K562 (cell line): Measurements from ENCODE around the gene RNF207. TPM values are rescaled to one million over a fixed set of nuclear protein-coding genes. Genes with fewer than 3 reads are reported as not detected.

ENCODE experiments used
- ATAC-seq: fragments of 200-7000 bp; cut with Tn5 transposase; 3 replicates; pipeline ENCODE4 v1.9.1; 2020; ENCODE audit warnings: moderate library complexity
- BruUV-seq: library from RNA; stranded (reverse); fragments of 400-500 nt; replicated peaks from 2 replicates; lab custom pipeline; 2021; lab: Mats Ljungman, UMichigan
- CTCF ChIA-PET: fragments of 300-600 bp; formaldehyde crosslinking; extraction: SDS; loops from one replicate; lab custom pipeline; 2021; ENCODE audit warnings: low intra/inter-chr PET ratio; lab: Yijun Ruan, JAX
- POLR2A ChIA-PET: fragments of 300-600, 350-650 bp; sonication (Branson Sonifier 250); formaldehyde crosslinking; extraction: SDS; loops from one replicate; lab custom pipeline; 2021; ENCODE audit warnings: antibody characterized with exemption, inconsistent platforms; lab: Yijun Ruan, JAX
- DNase-seq, 4 experiments: peaks; one replicate each; pipeline versions ENCODE4 v3.0.0 to v3.0.0-alpha.2; 2011 to 2018; ENCODE audit warnings: low spot score in 3 of 4, mixed read lengths in 3 of 4; ENCODE audit errors: extremely low read depth in 1 of 4
- FAIRE-seq: peaks from 2 replicates; lab custom pipeline; 2011; peaks lifted over from hg19 to GRCh38; lab: Jason Lieb, UNC
- H2AFZ ChIP-seq: 2 replicates; pipeline ENCODE4 v1.6.0; 2011; ENCODE audit warnings: low read depth, low read length, control low read depth, inconsistent platforms
- H3K27ac ChIP-seq: fragments of 200-600 bp; 3 replicates; pipeline ENCODE4 v1.8.0; 2011; ENCODE audit warnings: low read depth, mild to moderate bottlenecking, control low read depth, inconsistent platforms, low read length, moderate library complexity, mixed read lengths; ENCODE audit errors: extremely low read depth
- H3K27me3 ChIP-seq, 2 experiments: fragments of 300-600 bp in 1 of 2; 2 replicates in 1 of 2; 3 replicates in 1 of 2; pipeline versions ENCODE4 v1.6.0 to v1.8.0; 2011; ENCODE audit warnings: inconsistent platforms in 2 of 2, low read length in 2 of 2, mild to moderate bottlenecking in 1 of 2, mixed read lengths in 1 of 2, moderate library complexity in 1 of 2; ENCODE audit not compliant: control insufficient read depth in 2 of 2, insufficient read depth in 2 of 2
- H3K36me3 ChIP-seq: fragments of 300-600 bp; 3 replicates; pipeline ENCODE4 v1.8.0; 2011; ENCODE audit warnings: mild to moderate bottlenecking, low read length, inconsistent platforms; ENCODE audit not compliant: control insufficient read depth, insufficient read depth
- H3K4me1 ChIP-seq, 2 experiments: fragments of 200-600 bp in 1 of 2; replicated peaks in 1 of 2; 2 replicates in 1 of 2; 3 replicates in 1 of 2; pipeline versions ENCODE4 v1.5.1 to v1.8.0; 2011; ENCODE audit warnings: inconsistent platforms in 2 of 2, low read length in 2 of 2, mild to moderate bottlenecking in 1 of 2, mixed read lengths in 1 of 2, moderate library complexity in 1 of 2; ENCODE audit not compliant: control insufficient read depth in 2 of 2, insufficient read depth in 2 of 2
- H3K4me2 ChIP-seq: 2 replicates; pipeline ENCODE4 v1.6.1; 2011; ENCODE audit warnings: low read length, control low read depth, inconsistent platforms, mixed read lengths; ENCODE audit not compliant: insufficient read depth
- H3K4me3 ChIP-seq: fragments of 200-600 bp; sonication (generic), shearing (Covaris generic); 2 replicates; pipeline ENCODE4 v1.5.1; 2016; ENCODE audit warnings: control low read depth, inconsistent platforms
- H3K79me2 ChIP-seq: fragments of 200-600 bp; 3 replicates; pipeline ENCODE4 v1.8.0; 2011; ENCODE audit warnings: low read length, inconsistent platforms; ENCODE audit not compliant: control insufficient read depth, insufficient read depth
- H3K9ac ChIP-seq, 2 experiments: 2 replicates each; pipeline versions ENCODE4 v1.6.0 to v1.6.1; 2011; ENCODE audit warnings: low read depth in 2 of 2, low read length in 2 of 2, control low read depth in 1 of 2, inconsistent platforms in 1 of 2, mild to moderate bottlenecking in 1 of 2, mixed read lengths in 1 of 2; ENCODE audit not compliant: insufficient read depth in 1 of 2
- H3K9me1 ChIP-seq: one replicate; pipeline ENCODE4 v1.6.0; 2011; ENCODE audit warnings: inconsistent platforms, mild to moderate bottlenecking, low read length, moderate library complexity; ENCODE audit not compliant: control insufficient read depth, insufficient read depth
- H3K9me3 ChIP-seq: replicated peaks from 2 replicates; pipeline ENCODE4 v1.5.1; 2011; ENCODE audit warnings: low read depth, low read length, inconsistent platforms; ENCODE audit not compliant: control insufficient read depth, insufficient read depth
- H4K20me1 ChIP-seq: replicated peaks from 2 replicates; pipeline ENCODE4 v1.6.1; 2011; ENCODE audit warnings: low read length, inconsistent platforms, mixed read lengths; ENCODE audit not compliant: control insufficient read depth, insufficient read depth
- ARID3B ChIP-seq: fragments of 250-450 bp; sonication (Bioruptor Pico); IDR thresholded peaks from 2 replicates; pipeline ENCODE4 v1.4.0; 2020; ENCODE audit warnings: borderline replicate concordance
- FOXP1 ChIP-seq: sonication (generic); formaldehyde crosslinking; IDR thresholded peaks from 2 replicates; pipeline ENCODE4 v1.8.0; 2022; ENCODE audit warnings: mild to moderate bottlenecking, missing genetic modification reagents
- GMEB1 ChIP-seq: fragments of 250-450 bp; sonication (Bioruptor Pico); IDR thresholded peaks from 2 replicates; pipeline ENCODE4 v1.4.0; 2020; ENCODE audit warnings: mild to moderate bottlenecking
- HIVEP1 ChIP-seq: fragments of 250-450 bp; sonication (Bioruptor Pico); IDR thresholded peaks from 2 replicates; pipeline ENCODE4 v1.4.0; 2020; ENCODE audit warnings: mild to moderate bottlenecking
- ILK ChIP-seq: fragments of 450-650 bp; IDR thresholded peaks from 2 replicates; pipeline ENCODE4 v1.6.1; 2016; ENCODE audit warnings: missing genetic modification characterization, low read depth, mild to moderate bottlenecking, missing compliant biosample characterization, moderate library complexity, borderline replicate concordance
- JUND ChIP-seq, 2 experiments: IDR thresholded peaks; 2 replicates in 1 of 2; 3 replicates in 1 of 2; pipeline ENCODE4 v1.6.1; 2011; ENCODE audit warnings: borderline replicate concordance in 2 of 2, low read depth in 2 of 2, low read length in 2 of 2, improper control_type of control experiment in 1 of 2, missing biosample characterization in 1 of 2, missing genetic modification characterization in 1 of 2, missing genetic modification reagents in 1 of 2
- MAFG ChIP-seq: fragments of 450-650 bp; conservative IDR thresholded peaks from 2 replicates; pipeline ENCODE4 v1.6.1; 2016; ENCODE audit warnings: missing genetic modification characterization, missing compliant biosample characterization
- MTA2 ChIP-seq: fragments of 450-650 bp; IDR thresholded peaks from 2 replicates; pipeline ENCODE4 v1.6.1; 2016; ENCODE audit warnings: low read depth
- NCOA1 ChIP-seq: fragments of 450-650 bp; IDR thresholded peaks from 2 replicates; pipeline ENCODE4 v1.6.1; 2016; ENCODE audit warnings: low read depth
- TCF15 ChIP-seq: fragments of 250-450 bp; sonication (Bioruptor Pico); IDR thresholded peaks from 2 replicates; pipeline ENCODE4 v1.8.0; 2022; ENCODE audit warnings: moderate library complexity, mild to moderate bottlenecking, inconsistent platforms
- TEAD1 ChIP-seq, 2 experiments: fragments of 450-650 bp in 1 of 2; sonication (generic) in 1 of 2; formaldehyde crosslinking; IDR thresholded peaks; 2 replicates each; pipeline versions ENCODE4 v1.4.0 to v1.8.0; 2020 to 2022; ENCODE audit warnings: mild to moderate bottlenecking in 2 of 2, missing genetic modification reagents in 1 of 2
- THRAP3 ChIP-seq: fragments of 450-650 bp; IDR thresholded peaks from 2 replicates; pipeline ENCODE4 v1.6.1; 2016; ENCODE audit warnings: mild to moderate bottlenecking, inconsistent platforms, borderline replicate concordance
- TRIM25 ChIP-seq: fragments of 450-650 bp; IDR thresholded peaks from 2 replicates; pipeline ENCODE4 v1.7.0; 2016; ENCODE audit warnings: borderline replicate concordance
- ZNF124 ChIP-seq: sonication (generic); formaldehyde crosslinking; IDR thresholded peaks from 2 replicates; pipeline ENCODE4 v1.8.1; 2022; ENCODE audit warnings: missing genetic modification reagents
- ZNF695 ChIP-seq: fragments of 450-650 bp; formaldehyde crosslinking; IDR thresholded peaks from 2 replicates; pipeline ENCODE4 v1.4.0; 2020; ENCODE audit warnings: mild to moderate bottlenecking, moderate library complexity
- WGBS: fragments of 100-300 bp; shearing (Covaris generic); methylation state at CpG from one replicate; pipeline ENCODE4 v1.1.6; 2016; ENCODE audit warnings: low coverage, mixed read lengths; ENCODE audit not compliant: insufficient coverage; ENCODE audit errors: missing lambda C conversion rate; 5-methylcytosine and 5-hydroxymethylcytosine counted together
- in situ Hi-C: fragments of 300-500 bp; cut with MboI; formaldehyde crosslinking; loops from 4 replicates; pipeline ENCODE4 v1.15.0; 2018; ENCODE audit warnings: inconsistent platforms, mixed read lengths
- intact Hi-C: fragments of 100-400 bp; cut with micrococcal nuclease; formaldehyde crosslinking; loops from 2 replicates; pipeline ENCODE4 v1.14.2; 2022
- polyA plus RNA-seq, 8 experiments: library from polyadenylated mRNA; depleted of rRNA in 4 of 8; stranded (reverse) in 5 of 8; unstranded in 3 of 8; fragments of >200 nt; fragmentation: Nextera tagmentation in 2 of 8; fragmentation: Illumina TruSeq in 1 of 8; extraction: Ambion mirVana in 2 of 8; extraction: Trizol in 1 of 8; gene quantifications; 2 replicates each; pipeline versions ENCODE4 v1.2.1 to v1.2.3, GENCODE V29; 2011 to 2014; ENCODE audit warnings: inconsistent platforms in 1 of 8, missing spikeins in 1 of 8
- total RNA-seq, 7 experiments: library from RNA; depleted of rRNA in 6 of 7; stranded (reverse); fragments of >200 nt in 6 of 7; fragmentation: Illumina TruSeq in 2 of 7; extraction: Trizol in 2 of 7; gene quantifications; 2 replicates each; pipeline versions ENCODE4 v1.2.1 to v1.2.3, GENCODE V29; 2011 to 2021; ENCODE audit warnings: low replicate concordance in 1 of 7

RNF207 gene
- total and polyA plus RNA-seq, 9 of the 15 experiments (the other 6 are each of a cell fraction or from before 2014, with no cell fraction given) = 2.7 to 30.6 (median 12.9) TPM

- no peak overlapping the region for H3K27ac ChIP-seq
- H3K4me3 ChIP-seq = peak overlapping the region; percentile 34
- no peaks in the 10 kb centered on the region for H3K9me3 ChIP-seq
- intact Hi-C loops (no loop called here), in situ Hi-C loops (loop anchor here (5.0 kb wide), 1 partner anchor 102 kb away; no protein-coding TSS in a partner anchor)
- DNase-seq = peak; percentile 90 to 92 (median 90)
- H3K9me1 ChIP-seq = no peaks in the 10 kb centered on the region
- H3K4me1 ChIP-seq = peaks cover 5 to 64% of the 10 kb centered on the region in 2 experiments; a peak in 3 of 5 replicates
- 0 out of 4 replicates have a peak overlapping the region, but pooled peaks of 1 of the 2 experiments have one; percentile 1 for H3K9ac ChIP-seq
- peak overlapping the region; percentile 51; the same call in 1 of the 2 replicates for H2AFZ ChIP-seq
- BruUV-seq = no TSS peak
- peaks cover 40 to 70% of the 10 kb centered on the region in 2 experiments for H3K27me3 ChIP-seq
- under 1% methylated on average over 46 of the region's 79 CpGs for WGBS
- peaks cover 39% of the 10 kb centered on the region for H4K20me1 ChIP-seq
- ATAC-seq = peak; percentile 89
- peak overlapping the region; percentile 55 for H3K4me2 ChIP-seq
- H3K79me2 ChIP-seq = no peaks in the 10 kb centered on the region
- H3K36me3 ChIP-seq = no peaks in the 10 kb centered on the region
- ChIA-PET CTCF (interaction anchor here (0.6 to 6.6 kb wide), 11 partner anchors 27 to 265 kb away, joined by 3 to 131 read pairs (median 6); partner anchors contain the start of gene RNF207), POLR2A (interaction anchor here (0.6 to 1.1 kb wide), 8 partner anchors 10 to 207 kb away, joined by 3 to 6 read pairs (median 3); no protein-coding TSS in a partner anchor)
- peak; percentile 75 for FAIRE-seq
- TF ChIP-seq ZNF124 (CRISPR knock-in tag) = peak; percentile 94; the same call in 1 of the 2 replicates
- TF ChIP-seq TRIM25 = no peak
- TF ChIP-seq HIVEP1 (CRISPR knock-in tag) = peak; percentile 86
- TF ChIP-seq THRAP3 = no peak
- peak; percentile 52 for TF ChIP-seq JUND (IDR thresholded peaks at IDR 0.05; ENCODE audit: borderline replicate concordance, low read depth, low read length)
- no peak; the same call in 2 of the 3 replicates for TF ChIP-seq JUND (tag; IDR thresholded peaks at IDR 0.05; ENCODE audit: borderline replicate concordance, low read depth, low read length)
- peak; percentile 78; the same call in 1 of the 2 replicates for TF ChIP-seq NCOA1
- no peak for TF ChIP-seq MTA2
- no peak for TF ChIP-seq MAFG
- TF ChIP-seq ILK (tag) = no peak
- TF ChIP-seq GMEB1 (CRISPR knock-in tag) = peak; percentile 31; the same call in 1 of the 2 replicates
- TF ChIP-seq ZNF695 = no peak
- TF ChIP-seq FOXP1 (CRISPR knock-in tag) = peak; percentile 99
- TF ChIP-seq TEAD1 (CRISPR knock-in tag; IDR thresholded peaks at IDR 0.05) = peak; percentile 59 to 96; a peak in 3 of 4 replicates
- TF ChIP-seq ARID3B (CRISPR knock-in tag) = no peak
- no peak for TF ChIP-seq TCF15
Observed at GRCh38 chr1:6245086-6245868, 39.4 kb downstream of the RNF207 start.
